HUES48 (cell line): ENCODE measurements around the gene TNIK.

Experiments used
- H3K27ac ChIP-seq: one replicate; pipeline ENCODE4 v1.7.0; 2013; ENCODE audit warnings: low read depth, low read length, inconsistent platforms
- H3K27me3 ChIP-seq: 2 replicates; pipeline ENCODE4 v1.6.1; 2013; ENCODE audit warnings: mild to moderate bottlenecking, low read length; ENCODE audit not compliant: control insufficient read depth, insufficient read depth
- H3K36me3 ChIP-seq: 2 replicates; pipeline ENCODE4 v1.6.1; 2013; ENCODE audit warnings: low read length; ENCODE audit not compliant: control insufficient read depth, insufficient read depth
- H3K4me1 ChIP-seq: 2 replicates; pipeline ENCODE4 v1.6.1; 2013; ENCODE audit warnings: mild to moderate bottlenecking, low read length; ENCODE audit not compliant: control insufficient read depth, insufficient read depth
- H3K4me3 ChIP-seq: 2 replicates; pipeline ENCODE4 v1.5.1; 2013; ENCODE audit warnings: mild to moderate bottlenecking, low read depth, low read length
- H3K9ac ChIP-seq: 2 replicates; pipeline ENCODE4 v1.6.1; 2013; ENCODE audit warnings: mild to moderate bottlenecking, low read depth, low read length, moderate library complexity
- H3K9me3 ChIP-seq: 2 replicates; pipeline ENCODE4 v1.6.1; 2013; ENCODE audit warnings: low read length; ENCODE audit not compliant: control insufficient read depth, insufficient read depth

TNIK gene

DNA sequence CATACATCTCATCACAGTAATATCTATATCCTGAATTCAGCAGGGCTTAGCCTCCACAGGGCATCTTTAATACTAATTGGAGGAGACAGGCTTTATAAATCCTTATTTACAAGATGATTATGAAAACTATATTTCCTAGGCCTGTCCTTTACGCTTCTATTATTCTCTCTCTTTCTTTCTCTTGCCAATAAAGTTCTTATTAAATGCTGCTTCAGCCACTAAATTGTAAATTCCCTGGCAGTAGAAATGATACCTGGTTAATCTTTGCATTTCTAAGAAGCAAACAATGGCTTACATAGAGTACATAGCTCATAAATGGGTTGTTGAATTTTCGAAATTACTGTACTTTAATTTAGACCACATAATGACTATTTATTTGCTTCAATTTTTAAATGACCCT is 43.5 kb downstream of the TNIK start:
- H3K4me1 ChIP-seq: peaks cover 35% of the 10 kb centered on the region

DNA sequence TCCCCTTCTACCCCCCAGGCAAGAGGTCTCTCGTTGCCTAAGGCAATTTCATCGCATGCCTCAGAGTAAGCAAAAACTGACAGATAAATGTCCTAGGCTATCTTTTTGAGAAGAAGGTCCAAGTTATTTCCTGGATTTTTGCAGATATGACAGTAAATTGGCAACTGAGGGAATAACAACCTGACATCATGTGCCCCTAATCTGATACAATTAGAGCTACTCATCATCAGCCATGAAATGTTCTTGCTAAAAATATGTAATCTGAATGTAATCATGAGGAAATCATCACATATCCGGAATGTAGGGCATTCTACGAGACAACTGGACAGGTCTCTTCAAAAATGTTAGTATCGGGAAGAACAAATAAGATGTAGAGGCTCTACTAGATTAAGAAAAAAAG is 44.1 kb downstream of the TNIK start:
- Histone ChIP-seq H3K27me3 (no peaks in the 10 kb centered on the region), H3K4me3 (no peak overlapping the region), H3K4me1 (peaks cover 35% of the 10 kb centered on the region), H3K9ac (no peak overlapping the region), H3K36me3 (no peaks in the 10 kb centered on the region), H3K9me3 (no peaks in the 10 kb centered on the region), H3K27ac (no peak overlapping the region)

More for the DNA sequence above, 43.5 kb downstream of the TNIK start:
- Histone ChIP-seq H3K9ac (no peak overlapping the region), H3K36me3 (no peaks in the 10 kb centered on the region), H3K27ac (no peak overlapping the region), H3K27me3 (no peaks in the 10 kb centered on the region), H3K9me3 (no peaks in the 10 kb centered on the region), H3K4me3 (no peak overlapping the region)

GRCh38 chr3:171415070-171415469 is 45.1 kb downstream of the TNIK start:
- H3K4me3 ChIP-seq: no peak overlapping the region
- H3K27me3 ChIP-seq: no peaks in the 10 kb centered on the region
- no peaks in the 10 kb centered on the region for H3K9me3 ChIP-seq
- H3K36me3 ChIP-seq: no peaks in the 10 kb centered on the region
- H3K9ac ChIP-seq: no peak overlapping the region
- no peak overlapping the region for H3K27ac ChIP-seq
- H3K4me1 ChIP-seq: peaks cover 35% of the 10 kb centered on the region

- H3K4me1 ChIP-seq: peaks cover 35% of the 10 kb centered on the region
- H3K36me3 ChIP-seq: no peaks in the 10 kb centered on the region
- H3K27ac ChIP-seq: no peak overlapping the region
- H3K27me3 ChIP-seq: no peaks in the 10 kb centered on the region
- H3K9me3 ChIP-seq: no peaks in the 10 kb centered on the region
- no peak overlapping the region for H3K9ac ChIP-seq
- no peak overlapping the region for H3K4me3 ChIP-seq
Measured at GRCh38 chr3:171412473-171412872, 47.7 kb downstream of the TNIK start.

GRCh38 chr3:171412054-171412453 is 48.2 kb downstream of the TNIK start:
- no peaks in the 10 kb centered on the region for H3K9me3 ChIP-seq
- no peaks in the 10 kb centered on the region for H3K27me3 ChIP-seq
- peaks cover 35% of the 10 kb centered on the region for H3K4me1 ChIP-seq
- H3K9ac ChIP-seq: no peak overlapping the region
- H3K36me3 ChIP-seq: no peaks in the 10 kb centered on the region
- H3K4me3 ChIP-seq: no peak overlapping the region
- no peak overlapping the region for H3K27ac ChIP-seq

- Histone ChIP-seq H3K9me3 (no peaks in the 10 kb centered on the region), H3K4me1 (peaks cover 27% of the 10 kb centered on the region), H3K9ac (no peak overlapping the region), H3K4me3 (no peak overlapping the region), H3K36me3 (no peaks in the 10 kb centered on the region), H3K27ac (no peak overlapping the region), H3K27me3 (no peaks in the 10 kb centered on the region)
Measured at GRCh38 chr3:171410186-171410585, 50.0 kb downstream of the TNIK start.

GRCh38 chr3:171407759-171408158 is 52.4 kb downstream of the TNIK start:
- Histone ChIP-seq H3K4me3 (no peak overlapping the region), H3K27ac (no peak overlapping the region), H3K9me3 (no peaks in the 10 kb centered on the region), H3K9ac (no peak overlapping the region), H3K27me3 (no peaks in the 10 kb centered on the region), H3K36me3 (no peaks in the 10 kb centered on the region), H3K4me1 (peaks cover 2% of the 10 kb centered on the region)

- Histone ChIP-seq H3K36me3 (no peaks in the 10 kb centered on the region), H3K27me3 (no peaks in the 10 kb centered on the region), H3K9ac (no peak overlapping the region), H3K4me3 (no peak overlapping the region), H3K9me3 (no peaks in the 10 kb centered on the region), H3K27ac (no peak overlapping the region), H3K4me1 (no peaks in the 10 kb centered on the region; the same call in 1 of the 2 replicates)
Measured at GRCh38 chr3:171404376-171404967, 55.7 kb downstream of the TNIK start.

DNA sequence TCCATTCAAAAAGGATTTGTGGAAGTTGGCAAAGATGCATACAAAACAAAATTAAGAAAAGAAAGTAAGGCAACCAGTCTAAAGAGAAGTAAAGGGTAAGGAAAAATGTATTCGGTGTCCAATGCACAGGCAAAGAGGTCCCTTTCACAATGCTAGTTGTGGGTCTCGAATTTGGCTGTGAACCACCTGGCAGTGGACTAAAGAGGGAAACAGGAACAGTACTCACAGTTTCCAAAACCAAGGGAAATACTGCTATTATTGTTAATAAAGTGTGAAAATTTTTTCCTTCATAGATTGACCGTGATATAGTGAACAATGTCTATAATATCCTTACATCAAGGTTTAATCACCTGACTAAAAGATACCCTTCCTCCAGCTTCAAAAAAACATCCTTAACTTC is 57.9 kb downstream of the TNIK start:
- Histone ChIP-seq H3K4me3 (no peak overlapping the region), H3K27ac (no peak overlapping the region), H3K9ac (no peak overlapping the region), H3K4me1 (no peaks in the 10 kb centered on the region; the same call in 1 of the 2 replicates), H3K27me3 (no peaks in the 10 kb centered on the region), H3K36me3 (no peaks in the 10 kb centered on the region), H3K9me3 (no peaks in the 10 kb centered on the region)

- Histone ChIP-seq H3K27ac (no peak overlapping the region), H3K9ac (no peak overlapping the region), H3K27me3 (no peaks in the 10 kb centered on the region), H3K9me3 (no peaks in the 10 kb centered on the region), H3K36me3 (no peaks in the 10 kb centered on the region), H3K4me1 (no peaks in the 10 kb centered on the region; the same call in 1 of the 2 replicates), H3K4me3 (no peak overlapping the region)
Measured at GRCh38 chr3:171401432-171401831, 58.8 kb downstream of the TNIK start.

DNA sequence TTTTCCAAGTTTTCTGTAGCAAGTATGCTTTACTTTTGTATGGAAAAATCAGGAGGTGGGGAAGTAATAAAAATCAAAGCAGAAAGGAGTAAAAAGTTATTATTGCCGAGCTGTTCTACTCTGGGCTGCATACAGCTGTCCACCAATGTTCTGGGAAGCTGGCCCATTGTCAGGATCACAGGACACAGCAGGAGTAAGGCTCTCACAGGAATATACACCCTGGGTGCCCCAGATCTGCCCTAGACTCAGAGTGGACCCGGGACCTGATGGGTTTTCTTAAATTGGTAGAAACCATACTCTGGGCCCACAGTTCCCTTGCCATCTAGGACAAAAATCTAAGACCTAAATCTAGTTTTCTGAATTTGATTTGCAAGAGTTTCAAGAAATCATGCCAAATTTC is 60.4 kb downstream of the TNIK start:
- no peak overlapping the region for H3K27ac ChIP-seq
- no peak overlapping the region for H3K9ac ChIP-seq
- H3K9me3 ChIP-seq: no peaks in the 10 kb centered on the region
- no peaks in the 10 kb centered on the region for H3K27me3 ChIP-seq
- H3K36me3 ChIP-seq: no peaks in the 10 kb centered on the region
- no peak overlapping the region for H3K4me3 ChIP-seq
- H3K4me1 ChIP-seq: no peaks in the 10 kb centered on the region; the same call in 1 of the 2 replicates
